Measurements from ENCODE around the gene ARL8A. TPM values are rescaled to one million over a fixed set of nuclear protein-coding genes. Genes with fewer than 3 reads are reported as not detected.
A peak's percentile ranks its signal among the peaks of the same experiment; 100 is the strongest.

ARL8A gene
- total and polyA plus RNA-seq, 2 experiments from 2014 or later: 30.3 to 32.7 TPM

DNA sequence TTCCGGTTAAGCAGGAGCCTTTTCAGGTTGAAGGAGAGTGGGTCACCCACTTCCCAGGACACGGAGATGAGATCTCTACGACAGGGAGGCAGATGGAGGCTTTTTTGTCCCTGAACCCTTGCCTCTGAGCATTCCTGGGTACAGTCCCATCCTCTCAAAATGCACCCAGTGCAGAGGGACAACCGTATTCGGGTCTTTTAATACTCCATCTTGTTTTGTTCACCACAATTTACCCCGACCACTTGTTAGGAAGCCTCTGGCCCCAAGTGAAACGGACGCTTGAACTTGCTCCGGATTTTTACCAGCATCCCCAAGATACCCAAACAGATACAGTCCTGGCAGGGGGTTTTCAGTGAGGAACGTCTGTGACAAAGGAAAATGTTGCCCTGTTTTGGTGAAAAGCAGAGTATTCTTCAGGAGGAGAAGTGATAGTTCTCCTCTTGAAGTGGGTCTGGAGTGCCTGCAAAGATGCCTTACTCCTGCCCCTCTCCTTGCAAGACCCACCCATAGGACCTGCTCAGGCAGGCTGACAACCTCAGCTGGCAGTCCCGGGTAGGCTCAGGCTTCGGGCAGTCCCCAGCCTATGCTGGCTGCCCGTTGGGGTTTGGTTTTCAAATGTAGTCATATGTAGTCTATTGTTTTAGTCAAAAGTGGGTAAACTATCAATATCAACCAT lies 669 bp upstream of the ARL8A start:
- no peak overlapping the region for H3K27ac ChIP-seq (ENCODE audit: low read depth)
- H3K27ac Mint-ChIP-seq: no peak overlapping the region

DNA sequence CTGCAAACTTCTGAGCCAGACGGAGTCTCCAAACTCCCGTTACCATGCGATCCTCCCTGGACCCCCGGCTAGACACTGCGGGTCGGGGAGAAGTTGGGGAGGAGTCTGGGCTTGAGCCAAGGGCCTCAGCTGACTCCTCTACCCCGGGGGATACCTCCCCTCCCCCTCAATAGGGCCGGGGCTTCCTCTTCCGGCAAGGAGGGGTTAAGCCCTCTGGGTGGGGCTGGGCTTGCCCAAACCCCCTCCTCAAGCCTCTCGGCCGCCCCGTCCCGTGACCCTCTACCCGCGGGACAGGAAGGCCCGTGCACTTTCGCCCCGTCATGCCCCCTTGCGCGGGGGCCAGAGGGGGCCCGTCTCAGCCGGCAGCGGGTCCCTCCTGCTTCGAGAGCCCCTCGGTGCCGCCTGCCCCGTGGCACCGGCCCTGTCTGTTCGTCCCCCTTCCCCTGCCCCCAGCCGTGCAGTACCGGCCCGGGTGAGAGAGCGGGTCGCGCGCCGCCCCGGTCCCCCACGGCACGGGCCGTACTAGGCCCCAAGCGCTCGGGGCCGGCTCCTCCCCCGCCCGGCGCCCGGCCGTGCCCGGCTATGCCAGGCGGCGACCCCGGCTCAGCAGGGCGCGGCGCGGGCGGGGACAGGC lies 652 bp downstream of the ARL8A start:
- DNase-seq (ENCODE audit: low spot score): peak; percentile 73
- no peaks in the 10 kb centered on the region for H3K9me2 ChIP-seq (ENCODE audit: insufficient read depth)
- Mint-ChIP-seq H3K9me3 (no peaks in the 10 kb centered on the region), H3K27ac (peak overlapping the region; percentile 91), H3K36me3 (ENCODE audit: low read depth) (no peaks in the 10 kb centered on the region), H3K4me1 (peaks cover 14% of the 10 kb centered on the region), H3K4me3 (peak overlapping the region; percentile 92), H3K27me3 (ENCODE audit: insufficient read depth, low read depth, poor library complexity) (peaks cover 9% of the 10 kb centered on the region)
- peaks cover 49% of the 10 kb centered on the region for H3K79me2 ChIP-seq (replicated peaks; ENCODE audit: insufficient read depth)
- H3K27me3 ChIP-seq (ENCODE audit: insufficient read depth): 0 out of 2 replicates have a peak, but pooled peaks cover 7% of the 10 kb centered on the region
- 0 out of 2 replicates have a peak, but pooled peaks cover 5% of the 10 kb centered on the region for H3F3A ChIP-seq (replicated peaks; ENCODE audit: low read depth)
- peak; percentile 79 for ATAC-seq
- no peak overlapping the region for H3K27ac ChIP-seq (ENCODE audit: low read depth)
- peaks cover 15% of the 10 kb centered on the region for H3K4me1 ChIP-seq (ENCODE audit: insufficient read depth)
- peak overlapping the region; percentile 81; the same call in 1 of the 2 replicates for H2AFZ ChIP-seq
- peak overlapping the region; percentile 93 for H3K4me3 ChIP-seq
- H3K36me3 ChIP-seq (ENCODE audit: insufficient read depth): no peaks in the 10 kb centered on the region
- H3K4me2 ChIP-seq: peak overlapping the region; percentile 98
- no peaks in the 10 kb centered on the region; the same call in 1 of the 2 replicates for H4K20me1 ChIP-seq (replicated peaks; ENCODE audit: insufficient read depth)
- TF ChIP-seq, protein P1, sequence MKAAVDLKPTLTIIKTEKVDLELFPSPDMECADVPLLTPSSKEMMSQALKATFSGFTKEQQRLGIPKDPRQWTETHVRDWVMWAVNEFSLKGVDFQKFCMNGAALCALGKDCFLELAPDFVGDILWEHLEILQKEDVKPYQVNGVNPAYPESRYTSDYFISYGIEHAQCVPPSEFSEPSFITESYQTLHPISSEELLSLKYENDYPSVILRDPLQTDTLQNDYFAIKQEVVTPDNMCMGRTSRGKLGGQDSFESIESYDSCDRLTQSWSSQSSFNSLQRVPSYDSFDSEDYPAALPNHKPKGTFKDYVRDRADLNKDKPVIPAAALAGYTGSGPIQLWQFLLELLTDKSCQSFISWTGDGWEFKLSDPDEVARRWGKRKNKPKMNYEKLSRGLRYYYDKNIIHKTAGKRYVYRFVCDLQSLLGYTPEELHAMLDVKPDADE (IDR thresholded peaks at IDR 0.05): peak; percentile 61; the same call in 1 of the 2 replicates
- TF ChIP-seq POLR2AphosphoS5 (IDR thresholded peaks at IDR 0.05; ENCODE audit: low read depth) (peak; percentile 60), JUNB (IDR thresholded peaks at IDR 0.05; ENCODE audit: unreplicated experiment) (no peak), EZH2phosphoT487 (IDR thresholded peaks at IDR 0.05; ENCODE audit: unreplicated experiment) (no peak)

More for the DNA sequence above, 669 bp upstream of the ARL8A start:
- Histone ChIP-seq H3F3A (replicated peaks; ENCODE audit: low read depth) (0 out of 2 replicates have a peak, but pooled peaks cover 5% of the 10 kb centered on the region), H4K20me1 (replicated peaks; ENCODE audit: insufficient read depth) (no peaks in the 10 kb centered on the region; the same call in 1 of the 2 replicates), H3K36me3 (ENCODE audit: insufficient read depth) (no peaks in the 10 kb centered on the region), H2AFZ (peak overlapping the region; percentile 97), H3K9me2 (ENCODE audit: insufficient read depth) (no peaks in the 10 kb centered on the region), H3K79me2 (replicated peaks; ENCODE audit: insufficient read depth) (peaks cover 36% of the 10 kb centered on the region), H3K27me3 (ENCODE audit: insufficient read depth) (0 out of 2 replicates have a peak, but pooled peaks cover 7% of the 10 kb centered on the region), H3K4me1 (ENCODE audit: insufficient read depth) (peaks cover 15% of the 10 kb centered on the region), H3K4me2 (peak overlapping the region; percentile 98), H3K4me3 (peak overlapping the region; percentile 93)
- ATAC-seq (peak; percentile 7), DNase-seq (ENCODE audit: low spot score) (no peak)
- Mint-ChIP-seq H3K27me3 (ENCODE audit: insufficient read depth, low read depth, poor library complexity) (peaks cover 9% of the 10 kb centered on the region), H3K4me3 (peak overlapping the region; percentile 92), H3K36me3 (ENCODE audit: low read depth) (no peaks in the 10 kb centered on the region), H3K4me1 (peaks cover 11% of the 10 kb centered on the region), H3K9me3 (no peaks in the 10 kb centered on the region)
- no peak for TF ChIP-seq EZH2 (IDR thresholded peaks at IDR 0.05; ENCODE audit: low read depth, unreplicated experiment)
- TF ChIP-seq, protein P2, sequence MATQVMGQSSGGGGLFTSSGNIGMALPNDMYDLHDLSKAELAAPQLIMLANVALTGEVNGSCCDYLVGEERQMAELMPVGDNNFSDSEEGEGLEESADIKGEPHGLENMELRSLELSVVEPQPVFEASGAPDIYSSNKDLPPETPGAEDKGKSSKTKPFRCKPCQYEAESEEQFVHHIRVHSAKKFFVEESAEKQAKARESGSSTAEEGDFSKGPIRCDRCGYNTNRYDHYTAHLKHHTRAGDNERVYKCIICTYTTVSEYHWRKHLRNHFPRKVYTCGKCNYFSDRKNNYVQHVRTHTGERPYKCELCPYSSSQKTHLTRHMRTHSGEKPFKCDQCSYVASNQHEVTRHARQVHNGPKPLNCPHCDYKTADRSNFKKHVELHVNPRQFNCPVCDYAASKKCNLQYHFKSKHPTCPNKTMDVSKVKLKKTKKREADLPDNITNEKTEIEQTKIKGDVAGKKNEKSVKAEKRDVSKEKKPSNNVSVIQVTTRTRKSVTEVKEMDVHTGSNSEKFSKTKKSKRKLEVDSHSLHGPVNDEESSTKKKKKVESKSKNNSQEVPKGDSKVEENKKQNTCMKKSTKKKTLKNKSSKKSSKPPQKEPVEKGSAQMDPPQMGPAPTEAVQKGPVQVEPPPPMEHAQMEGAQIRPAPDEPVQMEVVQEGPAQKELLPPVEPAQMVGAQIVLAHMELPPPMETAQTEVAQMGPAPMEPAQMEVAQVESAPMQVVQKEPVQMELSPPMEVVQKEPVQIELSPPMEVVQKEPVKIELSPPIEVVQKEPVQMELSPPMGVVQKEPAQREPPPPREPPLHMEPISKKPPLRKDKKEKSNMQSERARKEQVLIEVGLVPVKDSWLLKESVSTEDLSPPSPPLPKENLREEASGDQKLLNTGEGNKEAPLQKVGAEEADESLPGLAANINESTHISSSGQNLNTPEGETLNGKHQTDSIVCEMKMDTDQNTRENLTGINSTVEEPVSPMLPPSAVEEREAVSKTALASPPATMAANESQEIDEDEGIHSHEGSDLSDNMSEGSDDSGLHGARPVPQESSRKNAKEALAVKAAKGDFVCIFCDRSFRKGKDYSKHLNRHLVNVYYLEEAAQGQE (IDR thresholded peaks at IDR 0.05; ENCODE audit: unreplicated experiment): no peak
- TF ChIP-seq STAT1 (IDR thresholded peaks at IDR 0.05; ENCODE audit: unreplicated experiment): no peak
- TF ChIP-seq, protein P1 (IDR thresholded peaks at IDR 0.05): no peak
- no peak for TF ChIP-seq JUNB (IDR thresholded peaks at IDR 0.05; ENCODE audit: unreplicated experiment)
- no peak for TF ChIP-seq ZNF331 (CRISPR knock-in tag; IDR thresholded peaks at IDR 0.05; ENCODE audit: low read depth)
